ENCODE measurements around the gene ENC1. TPM values are rescaled to one million over a fixed set of nuclear protein-coding genes. Genes with fewer than 3 reads are reported as not detected.

Gene ENC1
- total and polyA plus RNA-seq, 2 donors from 2014 or later = 5.3 to 7.5 TPM

GRCh38 chr5:74669821-74670220 lies 29.3 kb upstream of the ENC1 start:
- no peaks in the 10 kb centered on the region for H3K9me3 ChIP-seq (ENCODE audit: control insufficient read depth in 2 of 3, insufficient read depth in 1 of 3, low read length in 3 of 3)
- peaks cover 0 to 2% (median 0%) of the 10 kb centered on the region in 3 donors for H3K4me1 ChIP-seq (ENCODE audit: control insufficient read depth in 2 of 3, insufficient read depth in 2 of 3, low read depth in 1 of 3, low read length in 3 of 3)
- H3K4me3 ChIP-seq (ENCODE audit: low read length in 3 of 3) = no peak overlapping the region
- TF ChIP-seq CTCF (IDR thresholded peaks at IDR 0.05; ENCODE audit: borderline replicate concordance, extremely low read depth, insufficient read depth) = no peak
- FAIRE-seq (no peak), DNase-seq (no peak)
- H3K9ac ChIP-seq (ENCODE audit: low read length in 3 of 3) = no peak overlapping the region
- no peaks in the 10 kb centered on the region for H3K27me3 ChIP-seq (ENCODE audit: control insufficient read depth, insufficient read depth, low read length)
- H3K27ac ChIP-seq (ENCODE audit: low read depth in 2 of 2, low read length in 2 of 2) = no peak overlapping the region
- intact Hi-C loops (cut with DNase I) = no loop called here
- no peaks in the 10 kb centered on the region for H3K36me3 ChIP-seq (ENCODE audit: control insufficient read depth in 2 of 3, insufficient read depth in 3 of 3, low read length in 3 of 3)

GRCh38 chr5:74667396-74667795 lies 26.9 kb upstream of the ENC1 start:
- Histone ChIP-seq H3K9me3 (ENCODE audit: control insufficient read depth in 2 of 3, insufficient read depth in 1 of 3, low read length in 3 of 3) (no peaks in the 10 kb centered on the region), H3K4me3 (ENCODE audit: low read length in 3 of 3) (no peak overlapping the region), H3K27ac (ENCODE audit: low read depth in 2 of 2, low read length in 2 of 2) (no peak overlapping the region), H3K9ac (ENCODE audit: low read length in 3 of 3) (no peak overlapping the region), H3K36me3 (ENCODE audit: control insufficient read depth in 2 of 3, insufficient read depth in 3 of 3, low read length in 3 of 3) (no peaks in the 10 kb centered on the region), H3K27me3 (ENCODE audit: control insufficient read depth, insufficient read depth, low read length) (no peaks in the 10 kb centered on the region), H3K4me1 (ENCODE audit: control insufficient read depth in 2 of 3, insufficient read depth in 2 of 3, low read depth in 1 of 3, low read length in 3 of 3) (no peaks in the 10 kb centered on the region)
- TF ChIP-seq CTCF (IDR thresholded peaks at IDR 0.05; ENCODE audit: borderline replicate concordance, extremely low read depth, insufficient read depth) = no peak
- intact Hi-C loops (cut with DNase I) = no loop called here
- DNase-seq (no peak), FAIRE-seq (no peak)

- Histone ChIP-seq H3K9ac (ENCODE audit: low read length in 3 of 3) (no peak overlapping the region), H3K27me3 (ENCODE audit: control insufficient read depth, insufficient read depth, low read length) (no peaks in the 10 kb centered on the region), H3K36me3 (ENCODE audit: control insufficient read depth in 2 of 3, insufficient read depth in 3 of 3, low read length in 3 of 3) (no peaks in the 10 kb centered on the region), H3K27ac (ENCODE audit: low read depth in 2 of 2, low read length in 2 of 2) (no peak overlapping the region), H3K4me3 (ENCODE audit: low read length in 3 of 3) (no peak overlapping the region), H3K4me1 (ENCODE audit: control insufficient read depth in 2 of 3, insufficient read depth in 2 of 3, low read depth in 1 of 3, low read length in 3 of 3) (no peaks in the 10 kb centered on the region), H3K9me3 (ENCODE audit: control insufficient read depth in 2 of 3, insufficient read depth in 1 of 3, low read length in 3 of 3) (no peaks in the 10 kb centered on the region)
- DNase-seq = no peak
- intact Hi-C loops (cut with DNase I) = no loop called here
- TF ChIP-seq CTCF (IDR thresholded peaks at IDR 0.05; ENCODE audit: borderline replicate concordance, extremely low read depth, insufficient read depth) = no peak
- no peak for FAIRE-seq
These were observed 25.3 kb upstream of the ENC1 start for GRCh38 chr5:74665816-74666215.

GRCh38 chr5:74665273-74665672 lies 24.7 kb upstream of the ENC1 start:
- Histone ChIP-seq H3K9ac (ENCODE audit: low read length in 3 of 3) (no peak overlapping the region), H3K4me1 (ENCODE audit: control insufficient read depth in 2 of 3, insufficient read depth in 2 of 3, low read depth in 1 of 3, low read length in 3 of 3) (no peaks in the 10 kb centered on the region), H3K27ac (ENCODE audit: low read depth in 2 of 2, low read length in 2 of 2) (no peak overlapping the region), H3K4me3 (ENCODE audit: low read length in 3 of 3) (no peak overlapping the region), H3K27me3 (ENCODE audit: control insufficient read depth, insufficient read depth, low read length) (no peaks in the 10 kb centered on the region), H3K36me3 (ENCODE audit: control insufficient read depth in 2 of 3, insufficient read depth in 3 of 3, low read length in 3 of 3) (no peaks in the 10 kb centered on the region), H3K9me3 (ENCODE audit: control insufficient read depth in 2 of 3, insufficient read depth in 1 of 3, low read length in 3 of 3) (no peaks in the 10 kb centered on the region)
- DNase-seq = no peak
- no peak for TF ChIP-seq CTCF (IDR thresholded peaks at IDR 0.05; ENCODE audit: borderline replicate concordance, extremely low read depth, insufficient read depth)
- intact Hi-C loops (cut with DNase I) = no loop called here
- no peak for FAIRE-seq
